H1 (cell line): Measurements from ENCODE around the gene MCEMP1. TPM values are rescaled to one million over a fixed set of nuclear protein-coding genes. Genes with fewer than 3 reads are reported as not detected.

ENCODE experiments used
- BRCA1 ChIP-seq: IDR thresholded peaks from 2 replicates; pipeline ENCODE4 v1.6.1; 2012; ENCODE audit warnings: low read depth, low read length, improper control_type of control experiment
- CHD1 ChIP-seq: IDR thresholded peaks from 2 replicates; pipeline ENCODE4 v1.6.1; 2012; ENCODE audit warnings: low read depth, low read length, improper control_type of control experiment
- GTF2F1 ChIP-seq: IDR thresholded peaks from 2 replicates; pipeline ENCODE4 v1.6.1; 2012; ENCODE audit warnings: low read depth, low read length, improper control_type of control experiment, borderline replicate concordance
- RFX5 ChIP-seq: IDR thresholded peaks from 2 replicates; pipeline ENCODE4 v1.6.1; 2011; ENCODE audit warnings: low read depth, low read length, improper control_type of control experiment, borderline replicate concordance
- SUZ12 ChIP-seq: fragments of 200-600 bp; sonication (generic); IDR thresholded peaks from 2 replicates; pipeline ENCODE4 v1.6.1; 2012; ENCODE audit warnings: mild to moderate bottlenecking, inconsistent platforms, low read length, moderate library complexity, mixed read lengths
- TEAD4 ChIP-seq: IDR thresholded peaks from 2 replicates; pipeline ENCODE4 v1.6.1; 2012; ENCODE audit warnings: low read depth, low read length, inconsistent platforms, mixed read lengths
- polyA plus RNA-seq, 7 experiments: library from polyadenylated mRNA; depleted of rRNA in 3 of 7; stranded (reverse) in 5 of 7; unstranded in 2 of 7; fragments of >200 nt in 5 of 7; fragments of 200-250 nt in 2 of 7; gene quantifications; 1 replicate in 5 of 7; 2 replicates in 1 of 7; 4 replicates in 1 of 7; pipeline versions ENCODE4 v1.2.1 to v1.2.3, GENCODE V29; 2011 to 2013; ENCODE audit warnings: missing spikeins in 2 of 7, mixed read lengths in 2 of 7
- total RNA-seq: library from RNA; stranded (reverse); fragmentation: NEBNext Ultra II Directional; extraction: Animal tissue kit (Norgen Biotek cat#: 25700); gene quantifications from 2 replicates; pipeline ENCODE4 v1.2.1, GENCODE V29; 2021

The MCEMP1 gene
- total and polyA plus RNA-seq, 2 of the 8 experiments (the other 6 are each of a cell fraction or from before 2014, with no cell fraction given) = not detected

DNA sequence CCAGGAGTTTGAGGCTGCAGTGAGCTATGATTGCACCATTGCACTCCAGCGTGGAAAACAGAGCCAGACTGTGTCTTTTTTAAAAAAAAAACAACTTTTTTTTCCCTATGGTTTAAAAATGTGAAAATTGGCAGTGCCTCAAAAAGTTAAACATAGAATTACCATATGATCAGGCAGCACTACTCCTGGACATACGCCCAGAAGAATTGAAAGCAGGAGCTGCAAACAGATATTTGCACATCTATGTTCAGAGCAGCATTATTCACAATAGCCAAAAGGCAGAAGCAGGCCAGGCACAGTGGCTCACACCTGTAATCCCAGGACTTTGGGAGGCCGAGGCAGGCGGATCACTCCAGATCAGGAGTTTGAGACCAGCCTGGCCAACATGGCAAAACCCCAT lies 11.8 kb upstream of the MCEMP1 start (continued):
- TF ChIP-seq TEAD4 (no peak), SUZ12 (no peak), RFX5 (no peak), GTF2F1 (no peak), CHD1 (no peak), BRCA1 (no peak)
